GM20431 (cell line): ENCODE measurements around the gene LRRN3.

Source experiments
- in situ Hi-C: fragments of 300-500 bp; cut with MseI, MboI; formaldehyde crosslinking; loops from one replicate; pipeline ENCODE4 v1.15.0; 2020; ENCODE audit warnings: low sequenced_read_pairs; ENCODE audit not compliant: unreplicated experiment

The LRRN3 gene

GRCh38 chr7:111101856-111102646, 11.1 kb downstream of the LRRN3 start:
- in situ Hi-C loops, result no loop called here

GRCh38 chr7:111103136-111103535, 12.2 kb downstream of the LRRN3 start:
- in situ Hi-C loops, result no loop called here

GRCh38 chr7:111103678-111104274, 12.8 kb downstream of the LRRN3 start:
- in situ Hi-C loops, result no loop called here

GRCh38 chr7:111104710-111105109, 13.8 kb downstream of the LRRN3 start:
- in situ Hi-C loops, result no loop called here

GRCh38 chr7:111105269-111105668, 14.3 kb downstream of the LRRN3 start:
- in situ Hi-C loops, result no loop called here

DNA sequence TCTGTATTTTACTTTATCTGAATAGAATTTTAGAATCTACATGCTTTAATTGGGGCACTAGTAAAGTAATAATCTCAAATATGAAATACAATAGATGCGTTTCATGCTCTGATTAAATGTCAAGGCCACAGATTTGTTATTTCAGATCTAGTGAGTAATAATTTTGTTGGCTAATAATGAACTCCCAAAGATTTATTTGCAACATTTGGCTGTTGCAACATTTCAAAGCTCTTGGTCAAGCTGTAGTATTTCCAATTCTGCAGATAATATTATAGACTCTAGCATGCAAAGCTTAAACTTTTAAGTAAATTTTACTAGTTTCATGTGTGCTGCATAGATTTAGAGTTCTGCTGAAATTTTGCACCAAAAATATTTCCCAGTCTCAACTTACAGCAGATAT, 16.7 kb downstream of the LRRN3 start:
- in situ Hi-C loops, result no loop called here

- in situ Hi-C loops, result no loop called here
Measured at GRCh38 chr7:111108000-111108399, 17.1 kb downstream of the LRRN3 start.

GRCh38 chr7:111108496-111108895, 17.6 kb downstream of the LRRN3 start:
- in situ Hi-C loops, result no loop called here

GRCh38 chr7:111112439-111112838, 21.5 kb downstream of the LRRN3 start:
- in situ Hi-C loops, result no loop called here

- in situ Hi-C loops, result no loop called here
Measured at GRCh38 chr7:111113263-111114017, 22.5 kb downstream of the LRRN3 start.

- in situ Hi-C loops, result no loop called here
Measured at GRCh38 chr7:111115966-111116365, 25.0 kb downstream of the LRRN3 start.

DNA sequence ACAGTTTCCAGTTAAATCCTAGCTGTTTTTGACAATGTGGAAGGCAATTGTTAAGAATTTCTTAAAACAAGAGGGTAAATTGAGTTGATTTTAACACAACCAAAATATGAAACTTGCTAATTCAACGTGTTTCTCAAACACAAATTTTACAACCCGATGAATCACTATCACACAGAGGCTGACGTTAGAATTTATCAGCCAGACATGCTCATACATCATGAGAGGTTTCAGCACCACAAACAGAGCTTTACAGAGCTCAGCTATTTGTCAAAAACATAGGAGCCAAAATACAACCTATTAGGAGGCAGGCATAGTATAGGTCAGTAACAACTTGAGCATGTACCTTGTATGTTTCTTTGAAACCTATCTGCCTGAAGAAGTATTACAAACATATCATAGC, 36.1 kb downstream of the LRRN3 start:
- in situ Hi-C loops, result no loop called here

DNA sequence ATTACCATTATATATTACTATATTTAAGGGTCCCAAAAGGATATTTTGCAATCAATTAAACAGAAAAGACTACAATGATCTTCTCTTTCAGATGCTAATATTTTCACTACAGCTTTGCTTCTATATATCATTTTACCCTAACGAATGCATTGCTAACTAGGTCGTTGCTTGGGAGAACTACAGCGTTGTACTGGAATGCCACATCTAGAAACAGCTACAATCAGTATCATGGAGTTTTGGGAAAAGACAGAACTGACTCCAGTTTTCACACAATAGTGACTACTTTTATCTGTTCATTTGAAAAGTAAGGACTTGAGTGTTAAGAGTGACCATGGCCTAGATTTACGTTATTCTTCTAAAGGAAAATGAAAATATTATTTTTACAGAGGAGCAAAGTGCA, 38.5 kb downstream of the LRRN3 start:
- in situ Hi-C loops, result no loop called here

- in situ Hi-C loops, result no loop called here
Measured at GRCh38 chr7:111132833-111133232, 41.9 kb downstream of the LRRN3 start.

DNA sequence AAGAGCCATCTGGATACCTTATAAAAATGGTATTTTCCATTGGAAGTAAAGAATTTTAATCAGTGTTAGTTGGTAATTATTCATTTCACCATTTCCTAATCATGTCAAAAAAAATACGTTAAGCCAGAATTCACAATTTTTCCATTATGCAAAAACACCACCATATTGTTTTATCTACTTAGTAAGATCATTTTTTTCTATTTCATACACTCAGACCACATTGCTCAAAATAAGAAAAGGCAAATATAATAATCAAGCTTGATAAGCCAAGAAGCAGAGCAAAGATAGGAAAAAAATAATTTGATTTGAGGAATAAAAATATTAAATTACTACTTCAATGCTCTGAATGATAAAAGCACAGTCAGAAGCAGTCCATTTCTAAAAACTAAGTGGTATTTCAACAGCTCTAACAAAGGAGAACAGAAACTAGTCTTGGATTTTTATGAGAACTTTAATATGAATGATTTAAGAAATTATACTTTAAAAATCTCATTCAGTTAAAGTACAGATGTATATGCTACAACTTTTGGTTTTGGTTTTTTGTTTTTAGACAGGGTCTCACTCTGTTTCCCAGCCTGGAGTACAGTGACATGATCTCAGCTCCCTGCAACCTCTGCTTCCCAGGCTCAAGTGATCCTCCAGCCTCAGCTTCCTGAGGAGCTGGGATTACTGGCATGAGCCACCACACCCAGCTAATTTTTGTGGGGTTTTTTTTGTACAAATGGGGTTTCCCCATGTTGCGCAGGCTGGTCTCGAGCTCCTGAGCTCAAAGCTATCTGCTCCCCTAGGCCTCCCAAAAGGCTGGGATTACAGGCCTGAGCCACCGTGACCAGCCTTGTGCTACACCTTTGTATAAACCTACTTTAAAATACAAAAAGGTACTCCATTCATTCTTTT, 46.6 kb downstream of the LRRN3 start:
- in situ Hi-C loops, result no loop called here

DNA sequence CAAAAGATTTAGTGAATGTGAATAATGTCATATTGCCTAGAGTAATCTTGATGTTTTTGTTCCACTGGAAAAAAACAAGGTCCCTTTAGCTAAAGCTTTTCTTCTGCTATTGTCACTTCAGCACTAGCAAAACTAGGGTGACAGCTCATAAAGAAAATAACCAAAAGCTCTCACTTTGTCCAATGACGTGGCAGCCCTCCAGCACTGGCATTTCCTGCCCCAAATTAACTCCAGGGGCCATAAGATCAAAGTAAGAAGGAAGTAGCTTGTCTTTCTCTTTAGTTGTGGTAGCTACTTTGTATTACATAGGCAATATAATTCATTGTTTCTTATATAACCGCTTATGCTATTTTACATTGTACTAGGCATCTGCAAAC, 47.3 kb downstream of the LRRN3 start:
- in situ Hi-C loops, result no loop called here

- in situ Hi-C loops, result no loop called here
Measured at GRCh38 chr7:111138586-111138985, 47.7 kb downstream of the LRRN3 start.

DNA sequence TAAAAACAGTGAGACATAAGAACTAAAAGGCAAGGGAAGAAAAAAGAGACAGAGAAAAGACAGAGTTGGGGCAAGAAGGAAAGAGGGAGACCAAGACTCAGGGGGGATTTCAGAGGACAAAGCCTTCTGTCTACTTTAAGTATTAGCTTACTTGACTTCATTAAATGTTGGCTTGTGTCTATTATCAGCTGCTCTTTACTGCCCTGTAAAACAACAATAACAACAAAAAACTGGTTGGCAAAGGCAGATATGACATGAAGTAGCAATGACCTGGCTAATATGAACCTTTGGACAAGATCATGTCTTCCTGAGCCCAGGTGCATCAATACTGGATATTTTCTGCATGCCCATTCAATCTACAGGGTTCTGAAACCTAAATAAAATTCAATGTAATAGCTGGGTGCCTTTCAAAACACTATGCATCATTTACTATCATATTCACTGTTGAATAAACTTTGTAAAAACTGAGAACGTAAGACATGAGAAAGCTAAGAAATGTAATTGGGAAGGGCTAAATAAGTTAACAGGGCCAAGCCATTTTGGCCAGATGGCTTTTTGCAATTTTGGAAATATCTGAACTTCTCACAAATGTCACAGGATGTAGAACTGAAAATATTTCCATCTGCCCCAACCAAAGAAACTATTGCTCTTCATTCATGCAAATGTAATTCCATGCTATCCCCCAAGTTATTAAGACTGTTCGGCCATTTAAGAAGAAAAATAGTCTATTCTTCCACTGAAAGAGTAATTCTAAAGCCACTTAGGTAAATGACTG, 49.4 kb downstream of the LRRN3 start:
- in situ Hi-C loops, result no loop called here

- in situ Hi-C loops, result no loop called here
Measured at GRCh38 chr7:111145472-111145871, 54.5 kb downstream of the LRRN3 start.

DNA sequence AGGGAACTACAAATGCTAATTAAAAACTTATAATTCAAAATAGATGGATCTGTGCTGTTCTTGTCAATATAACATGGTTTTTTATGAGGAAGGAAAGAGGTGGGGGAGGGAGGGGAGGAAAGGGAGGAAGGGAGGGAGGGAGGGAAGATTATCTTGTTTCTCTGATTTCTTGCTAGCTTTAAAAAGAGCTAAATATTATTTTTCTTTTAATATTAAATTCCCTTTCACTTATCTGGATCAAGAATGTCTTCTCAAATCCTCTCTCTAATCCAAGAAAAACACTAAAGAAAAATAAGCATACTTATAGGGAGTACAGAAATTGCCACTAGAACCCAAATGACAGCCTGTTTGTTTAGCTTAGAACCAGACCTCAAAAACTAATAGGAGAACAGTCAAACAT, 55.2 kb downstream of the LRRN3 start:
- in situ Hi-C loops, result no loop called here
